ENCODE data around the gene ZNF667.

Gene ZNF667

DNA sequence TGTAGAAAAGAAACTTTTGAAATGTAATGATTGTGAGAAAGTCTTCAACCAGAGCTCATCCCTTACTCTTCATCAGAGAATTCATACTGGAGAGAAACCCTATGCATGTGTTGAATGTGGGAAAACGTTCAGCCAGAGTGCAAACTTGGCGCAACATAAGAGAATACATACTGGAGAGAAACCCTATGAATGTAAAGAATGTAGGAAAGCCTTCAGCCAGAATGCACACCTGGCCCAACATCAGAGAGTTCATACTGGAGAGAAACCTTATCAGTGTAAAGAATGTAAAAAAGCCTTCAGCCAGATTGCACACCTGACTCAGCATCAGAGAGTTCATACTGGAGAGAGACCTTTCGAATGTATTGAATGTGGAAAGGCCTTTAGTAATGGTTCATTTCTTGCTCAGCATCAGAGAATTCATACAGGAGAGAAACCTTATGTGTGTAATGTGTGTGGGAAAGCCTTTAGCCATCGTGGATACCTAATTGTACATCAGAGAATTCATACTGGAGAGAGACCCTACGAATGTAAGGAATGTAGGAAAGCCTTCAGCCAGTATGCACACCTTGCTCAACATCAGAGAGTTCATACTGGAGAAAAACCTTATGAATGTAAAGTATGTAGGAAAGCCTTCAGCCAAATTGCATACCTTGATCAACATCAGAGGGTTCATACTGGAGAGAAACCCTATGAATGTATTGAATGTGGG lies 53.7 kb downstream of the ZNF667 start:
- TF ChIP-seq, protein P1, sequence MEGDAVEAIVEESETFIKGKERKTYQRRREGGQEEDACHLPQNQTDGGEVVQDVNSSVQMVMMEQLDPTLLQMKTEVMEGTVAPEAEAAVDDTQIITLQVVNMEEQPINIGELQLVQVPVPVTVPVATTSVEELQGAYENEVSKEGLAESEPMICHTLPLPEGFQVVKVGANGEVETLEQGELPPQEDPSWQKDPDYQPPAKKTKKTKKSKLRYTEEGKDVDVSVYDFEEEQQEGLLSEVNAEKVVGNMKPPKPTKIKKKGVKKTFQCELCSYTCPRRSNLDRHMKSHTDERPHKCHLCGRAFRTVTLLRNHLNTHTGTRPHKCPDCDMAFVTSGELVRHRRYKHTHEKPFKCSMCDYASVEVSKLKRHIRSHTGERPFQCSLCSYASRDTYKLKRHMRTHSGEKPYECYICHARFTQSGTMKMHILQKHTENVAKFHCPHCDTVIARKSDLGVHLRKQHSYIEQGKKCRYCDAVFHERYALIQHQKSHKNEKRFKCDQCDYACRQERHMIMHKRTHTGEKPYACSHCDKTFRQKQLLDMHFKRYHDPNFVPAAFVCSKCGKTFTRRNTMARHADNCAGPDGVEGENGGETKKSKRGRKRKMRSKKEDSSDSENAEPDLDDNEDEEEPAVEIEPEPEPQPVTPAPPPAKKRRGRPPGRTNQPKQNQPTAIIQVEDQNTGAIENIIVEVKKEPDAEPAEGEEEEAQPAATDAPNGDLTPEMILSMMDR (conservative IDR thresholded peaks at IDR 0.05; ENCODE audit: low read depth, low read length), result no peak
- DNase-seq (ENCODE audit: low read depth), result peak; percentile 9
- H3K4me3 ChIP-seq (ENCODE audit: low read depth, low read length), result no peak overlapping the region

DNA sequence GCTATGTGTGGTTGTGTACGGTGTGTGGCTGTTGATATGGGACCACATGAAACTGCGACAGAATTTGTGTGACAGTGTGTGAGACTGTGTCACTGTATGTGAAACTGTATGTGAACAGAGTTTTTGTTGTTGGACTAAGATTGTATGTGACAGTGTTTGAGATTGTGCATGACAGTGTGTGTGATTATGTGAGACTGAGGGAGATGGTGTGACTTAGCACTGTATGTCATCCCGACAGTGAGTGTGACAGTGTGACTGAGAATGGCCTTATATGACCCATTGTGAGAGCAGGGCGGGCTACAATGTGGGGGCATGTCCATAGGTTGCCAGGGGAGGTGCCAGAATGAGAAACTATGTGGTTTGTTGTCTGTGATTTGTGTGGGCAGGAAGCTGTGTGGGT lies 72.1 kb downstream of the ZNF667 start:
- DNase-seq (ENCODE audit: low read depth), result no peak
- TF ChIP-seq, protein P1 (conservative IDR thresholded peaks at IDR 0.05; ENCODE audit: low read depth, low read length), result no peak
- H3K4me3 ChIP-seq (ENCODE audit: low read depth, low read length), result peak overlapping the region; percentile 87

DNA sequence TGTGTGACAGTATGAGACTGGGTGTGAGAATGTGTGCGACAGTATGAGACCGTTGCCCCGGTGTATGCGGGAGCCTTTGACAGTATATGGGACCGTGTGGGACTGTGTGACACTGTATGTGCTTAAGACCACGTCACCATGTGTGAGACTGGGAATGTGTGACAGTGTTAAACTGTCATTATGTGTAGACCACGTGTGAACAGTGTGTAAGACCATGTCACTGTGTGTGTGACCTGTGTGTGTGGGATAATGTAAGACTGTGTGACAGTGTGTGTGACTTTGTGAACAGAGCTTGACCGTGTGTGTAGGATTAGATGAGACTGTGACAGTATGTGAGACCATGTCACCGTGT lies 72.5 kb downstream of the ZNF667 start:
- peak overlapping the region; percentile 87 for H3K4me3 ChIP-seq (ENCODE audit: low read depth, low read length)
- DNase-seq (ENCODE audit: low read depth), result no peak
- TF ChIP-seq, protein P1 (conservative IDR thresholded peaks at IDR 0.05; ENCODE audit: low read depth, low read length), result no peak

DNA sequence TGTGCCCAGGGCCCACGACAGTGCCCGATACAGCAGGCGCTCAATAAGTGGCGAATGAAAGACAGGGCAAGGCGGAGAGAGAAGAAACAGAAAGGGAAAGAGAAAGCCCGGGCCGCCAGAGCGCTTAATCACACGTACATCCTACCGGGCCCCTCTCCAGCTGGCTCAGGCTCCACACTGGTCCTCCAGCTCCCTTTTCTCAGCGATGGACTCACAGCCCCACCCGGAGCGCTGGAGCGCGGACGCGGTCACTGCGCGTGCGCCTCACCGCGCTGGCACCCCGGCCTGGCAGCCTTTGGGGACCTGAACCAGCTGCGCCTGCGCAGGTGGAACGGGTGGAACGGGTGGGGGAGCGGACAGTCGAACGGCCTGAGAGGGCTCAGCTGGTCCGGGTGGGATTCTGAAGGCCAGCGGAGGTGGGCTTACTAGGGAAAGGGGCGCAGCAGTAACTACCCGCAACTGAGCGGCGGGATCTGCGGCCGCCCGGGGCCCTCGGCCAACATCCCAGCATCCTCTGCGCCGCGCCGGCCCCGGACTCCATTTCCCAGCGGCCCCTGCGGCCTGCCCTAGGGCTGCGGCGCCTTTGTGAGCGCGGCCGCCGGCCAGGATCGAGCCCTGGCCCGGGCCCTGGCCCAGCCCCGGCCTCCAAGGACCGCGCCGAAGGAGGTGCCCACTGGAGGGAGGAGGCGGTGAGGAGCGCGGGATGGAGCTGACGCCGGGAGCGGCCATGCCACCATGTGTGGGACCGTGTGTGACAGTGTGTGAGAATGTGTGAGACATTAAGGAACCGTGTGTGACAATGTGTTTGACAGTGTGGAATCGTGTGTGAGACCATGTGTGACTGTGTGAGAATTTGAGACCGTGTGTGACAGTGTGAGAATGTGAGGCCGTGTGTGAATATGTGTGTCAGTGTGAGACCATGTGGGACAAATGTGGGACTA lies 73.1 kb downstream of the ZNF667 start, which contains the start of gene ZNF583:
ZNF583 (plus strand) TSS at position 569 of the 941 bp plus-strand sequence. CDS start 2,783 bp downstream, outside the sequence.
- DNase-seq (ENCODE audit: low read depth), result peak; percentile 98
- peak within 1 kb of the TSS; percentile 87 for H3K4me3 ChIP-seq (ENCODE audit: low read depth, low read length)
- TF ChIP-seq, protein P1 (conservative IDR thresholded peaks at IDR 0.05; ENCODE audit: low read depth, low read length), result no peak

DNA sequence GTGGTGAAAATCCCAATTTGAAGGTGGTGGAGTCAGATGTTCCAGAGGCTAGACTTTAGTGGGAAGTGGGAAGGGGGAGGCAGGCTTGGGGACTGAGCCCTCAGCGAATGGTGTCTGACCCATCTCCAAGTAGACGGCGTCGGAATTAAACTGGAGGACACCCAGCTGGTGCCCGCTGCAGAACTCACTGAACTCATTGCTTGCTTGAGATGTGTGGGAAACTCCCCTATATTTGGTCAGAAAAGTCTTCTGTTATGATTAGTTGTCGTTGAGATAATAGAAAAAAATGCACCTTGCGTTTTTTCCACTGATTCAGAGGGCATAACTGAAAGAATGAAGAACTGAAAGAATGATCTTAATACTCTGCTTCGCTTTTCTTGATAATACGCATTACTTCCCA lies 73.9 kb downstream of the ZNF667 start:
- DNase-seq (ENCODE audit: low read depth), result peak; percentile 36
- TF ChIP-seq, protein P1 (conservative IDR thresholded peaks at IDR 0.05; ENCODE audit: low read depth, low read length), result no peak

DNA sequence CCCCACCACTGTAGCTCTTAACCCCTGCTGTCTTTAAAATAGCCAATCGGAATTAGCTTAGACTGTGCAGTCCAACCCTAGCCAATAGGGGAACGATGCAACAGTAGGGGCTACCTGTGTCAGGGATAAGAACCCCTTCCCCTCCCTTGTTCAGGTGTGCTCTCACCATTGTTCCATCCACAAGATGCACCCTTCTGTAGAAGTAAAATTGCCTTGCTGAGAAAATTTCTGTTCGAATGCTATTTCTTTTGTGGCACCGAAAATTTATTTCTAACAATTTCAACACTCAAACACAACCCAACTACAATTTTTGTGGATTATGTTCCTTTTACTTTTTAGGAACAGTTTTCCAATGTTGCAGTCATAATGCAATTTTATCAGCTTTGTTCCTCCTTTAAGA lies 76.7 kb downstream of the ZNF667 start:
- DNase-seq (ENCODE audit: low read depth), result no peak

More for the DNA sequence above, 73.9 kb downstream of the ZNF667 start:
- H3K4me3 ChIP-seq (ENCODE audit: low read depth, low read length), result peak overlapping the region; percentile 87

More for the DNA sequence above, 76.7 kb downstream of the ZNF667 start:
- no peak overlapping the region for H3K4me3 ChIP-seq (ENCODE audit: low read depth, low read length)
- TF ChIP-seq, protein P1 (conservative IDR thresholded peaks at IDR 0.05; ENCODE audit: low read depth, low read length), result no peak
